Chondrocyte (in vitro differentiated cells): ENCODE results near the gene PGM2. TPM values are rescaled to one million over a fixed set of nuclear protein-coding genes. Genes with fewer than 3 reads are reported as not detected.

Experiments
- total RNA-seq: library from RNA; stranded (reverse); gene quantifications from 3 replicates; pipeline ENCODE4 v1.2.1, GENCODE V29; 2021

The PGM2 gene
- total RNA-seq, 1 donor from 2014 or later = 26.4 TPM

Other genes with a start within 250 kb of the PGM2 start
- gene RELL1, start 140.3 kb upstream of the PGM2 start, total RNA-seq = 18.2 to 24.8 TPM (median 22.8 TPM) in 3 replicates
- gene TBC1D1, start 64.4 kb downstream of the PGM2 start, total RNA-seq = 79.8 to 92.7 TPM (median 86.1 TPM) in 3 replicates
- gene PTTG2, start 133.7 kb downstream of the PGM2 start, total RNA-seq = 0.45 TPM in 1 of 3 replicates, not detected in the others